ENCODE data around the gene DROSHA.

DROSHA gene

GRCh38 chr5:31413030-31413812 lies 118.7 kb downstream of the DROSHA start:
- H3K4me3 ChIP-seq (ENCODE audit: low read length): no peak overlapping the region
- no peak for TF ChIP-seq CTCF (conservative IDR thresholded peaks at IDR 0.05; ENCODE audit: low read depth, low read length)
- no peak for DNase-seq (ENCODE audit: low read depth)

GRCh38 chr5:31412324-31412723 lies 119.6 kb downstream of the DROSHA start:
- H3K4me3 ChIP-seq (ENCODE audit: low read length): no peak overlapping the region
- DNase-seq (ENCODE audit: low read depth): no peak
- no peak for TF ChIP-seq CTCF (conservative IDR thresholded peaks at IDR 0.05; ENCODE audit: low read depth, low read length)

GRCh38 chr5:31410089-31410488 lies 121.8 kb downstream of the DROSHA start:
- peak; percentile 71 for DNase-seq (ENCODE audit: low read depth)
- no peak overlapping the region for H3K4me3 ChIP-seq (ENCODE audit: low read length)
- TF ChIP-seq CTCF (conservative IDR thresholded peaks at IDR 0.05; ENCODE audit: low read depth, low read length): no peak

- peak; percentile 88 for DNase-seq (ENCODE audit: low read depth)
- no peak for TF ChIP-seq CTCF (conservative IDR thresholded peaks at IDR 0.05; ENCODE audit: low read depth, low read length)
- H3K4me3 ChIP-seq (ENCODE audit: low read length): no peak overlapping the region
Observed at GRCh38 chr5:31408814-31409213, 123.1 kb downstream of the DROSHA start.

GRCh38 chr5:31407921-31408693 lies 123.8 kb downstream of the DROSHA start:
- TF ChIP-seq CTCF (conservative IDR thresholded peaks at IDR 0.05; ENCODE audit: low read depth, low read length): no peak
- DNase-seq (ENCODE audit: low read depth): peak; percentile 73
- no peak overlapping the region for H3K4me3 ChIP-seq (ENCODE audit: low read length)

GRCh38 chr5:31404325-31404724 lies 127.6 kb downstream of the DROSHA start:
- no peak for DNase-seq (ENCODE audit: low read depth)
- no peak for TF ChIP-seq CTCF (conservative IDR thresholded peaks at IDR 0.05; ENCODE audit: low read depth, low read length)
- H3K4me3 ChIP-seq (ENCODE audit: low read length): no peak overlapping the region

All from retinal pigment epithelial cell (primary cell).